ENCODE measurements around the gene ZNF695.

The ZNF695 gene

DNA sequence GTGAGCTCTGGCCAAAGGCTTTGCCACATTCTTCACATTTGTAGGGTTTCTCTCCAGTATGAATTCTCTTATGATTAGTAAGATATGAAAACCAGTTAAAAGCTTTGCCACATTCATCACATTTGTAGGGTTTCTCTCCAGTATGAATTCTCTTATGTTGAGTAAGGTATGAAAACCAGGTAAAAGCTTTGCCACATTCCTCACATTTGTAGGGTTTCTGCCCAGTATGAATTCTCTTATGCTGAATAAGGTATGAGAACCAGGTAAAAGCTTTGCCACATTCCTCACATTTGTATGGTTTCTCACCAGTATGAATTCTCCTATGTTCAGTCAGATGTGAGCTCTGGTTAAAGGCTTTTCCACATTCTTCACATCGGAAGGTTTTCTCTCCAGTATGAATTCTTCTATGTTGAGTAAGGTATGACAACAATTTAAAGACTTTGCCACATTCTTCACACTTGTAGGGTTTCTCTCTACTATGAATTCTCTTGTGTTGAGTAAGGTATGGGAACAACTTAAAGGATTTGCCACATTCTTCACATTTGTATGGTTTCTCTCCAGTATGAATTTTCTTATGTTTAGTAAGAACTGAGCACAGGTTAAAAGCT, 20.7 kb downstream of the ZNF695 start:
- H3K4me3 ChIP-seq (ENCODE audit: low read length) = no peak overlapping the region
- no peak for DNase-seq (ENCODE audit: low read depth)
- TF ChIP-seq, protein P1, sequence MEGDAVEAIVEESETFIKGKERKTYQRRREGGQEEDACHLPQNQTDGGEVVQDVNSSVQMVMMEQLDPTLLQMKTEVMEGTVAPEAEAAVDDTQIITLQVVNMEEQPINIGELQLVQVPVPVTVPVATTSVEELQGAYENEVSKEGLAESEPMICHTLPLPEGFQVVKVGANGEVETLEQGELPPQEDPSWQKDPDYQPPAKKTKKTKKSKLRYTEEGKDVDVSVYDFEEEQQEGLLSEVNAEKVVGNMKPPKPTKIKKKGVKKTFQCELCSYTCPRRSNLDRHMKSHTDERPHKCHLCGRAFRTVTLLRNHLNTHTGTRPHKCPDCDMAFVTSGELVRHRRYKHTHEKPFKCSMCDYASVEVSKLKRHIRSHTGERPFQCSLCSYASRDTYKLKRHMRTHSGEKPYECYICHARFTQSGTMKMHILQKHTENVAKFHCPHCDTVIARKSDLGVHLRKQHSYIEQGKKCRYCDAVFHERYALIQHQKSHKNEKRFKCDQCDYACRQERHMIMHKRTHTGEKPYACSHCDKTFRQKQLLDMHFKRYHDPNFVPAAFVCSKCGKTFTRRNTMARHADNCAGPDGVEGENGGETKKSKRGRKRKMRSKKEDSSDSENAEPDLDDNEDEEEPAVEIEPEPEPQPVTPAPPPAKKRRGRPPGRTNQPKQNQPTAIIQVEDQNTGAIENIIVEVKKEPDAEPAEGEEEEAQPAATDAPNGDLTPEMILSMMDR (conservative IDR thresholded peaks at IDR 0.05; ENCODE audit: low read depth, low read length) = no peak

DNA sequence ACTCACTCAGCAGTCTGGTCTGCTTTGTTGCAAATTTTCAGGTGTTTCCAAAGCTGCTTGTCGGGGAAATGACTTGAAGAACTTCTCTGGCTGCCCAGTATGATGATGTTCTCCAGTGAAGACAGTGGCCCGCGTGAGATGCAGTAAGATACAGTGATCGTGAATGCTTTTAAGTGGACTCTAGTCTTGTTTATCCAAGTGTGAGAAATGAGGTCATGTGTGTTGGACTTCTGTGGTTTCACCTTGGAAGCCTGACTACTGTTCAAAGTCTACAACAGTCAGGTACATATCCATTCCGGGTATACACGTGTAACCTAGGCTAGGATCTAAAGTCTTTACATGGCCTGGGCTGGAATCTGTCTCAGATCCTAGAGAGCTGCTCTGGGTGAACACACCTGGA, 29.1 kb downstream of the ZNF695 start:
- H3K4me3 ChIP-seq (ENCODE audit: low read length) = no peak overlapping the region
- TF ChIP-seq, protein P1 (conservative IDR thresholded peaks at IDR 0.05; ENCODE audit: low read depth, low read length) = no peak
- DNase-seq (ENCODE audit: low read depth) = no peak

DNA sequence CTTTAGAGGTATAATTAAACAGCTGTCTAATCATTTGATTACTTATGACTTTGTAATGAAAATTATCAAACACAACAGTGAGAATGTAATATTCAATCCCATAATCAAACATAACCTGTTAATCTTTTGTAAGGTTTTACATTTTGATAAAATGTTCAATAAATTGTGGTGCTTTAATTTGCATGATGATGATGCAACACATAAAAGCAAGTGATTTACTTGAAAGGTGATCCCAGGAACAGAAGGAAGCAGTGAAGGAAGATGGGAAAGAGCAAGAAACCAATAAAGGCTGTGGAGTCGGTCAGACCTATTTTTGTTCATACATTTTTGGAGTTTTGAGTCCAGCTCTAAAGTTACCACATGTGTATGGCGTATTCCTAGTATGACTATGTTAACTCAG, 29.6 kb downstream of the ZNF695 start:
- DNase-seq (ENCODE audit: low read depth) = no peak
- H3K4me3 ChIP-seq (ENCODE audit: low read length) = no peak overlapping the region
- TF ChIP-seq, protein P1 (conservative IDR thresholded peaks at IDR 0.05; ENCODE audit: low read depth, low read length) = no peak

DNA sequence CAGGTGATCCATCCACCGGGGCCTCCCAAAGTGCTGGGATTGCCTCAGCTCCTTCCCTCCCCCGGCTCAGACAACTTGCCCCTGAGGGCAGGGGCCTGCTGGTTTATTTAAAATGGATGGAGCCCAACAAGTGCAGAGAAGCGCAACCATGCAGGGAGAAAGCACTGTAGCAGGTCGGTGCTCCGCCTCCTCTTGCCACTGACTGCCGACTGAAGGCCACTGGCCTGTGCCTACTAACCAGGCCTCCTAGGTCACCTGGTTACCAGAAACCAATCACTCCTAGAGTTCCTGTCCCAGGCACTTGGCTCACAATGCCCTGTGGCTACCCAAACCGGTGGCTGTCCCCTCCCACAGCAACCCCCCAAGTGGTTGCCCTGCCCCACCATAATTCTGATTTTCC, 35.9 kb downstream of the ZNF695 start:
- TF ChIP-seq, protein P1 (conservative IDR thresholded peaks at IDR 0.05; ENCODE audit: low read depth, low read length) = no peak
- DNase-seq (ENCODE audit: low read depth) = no peak
- H3K4me3 ChIP-seq (ENCODE audit: low read length) = no peak overlapping the region

DNA sequence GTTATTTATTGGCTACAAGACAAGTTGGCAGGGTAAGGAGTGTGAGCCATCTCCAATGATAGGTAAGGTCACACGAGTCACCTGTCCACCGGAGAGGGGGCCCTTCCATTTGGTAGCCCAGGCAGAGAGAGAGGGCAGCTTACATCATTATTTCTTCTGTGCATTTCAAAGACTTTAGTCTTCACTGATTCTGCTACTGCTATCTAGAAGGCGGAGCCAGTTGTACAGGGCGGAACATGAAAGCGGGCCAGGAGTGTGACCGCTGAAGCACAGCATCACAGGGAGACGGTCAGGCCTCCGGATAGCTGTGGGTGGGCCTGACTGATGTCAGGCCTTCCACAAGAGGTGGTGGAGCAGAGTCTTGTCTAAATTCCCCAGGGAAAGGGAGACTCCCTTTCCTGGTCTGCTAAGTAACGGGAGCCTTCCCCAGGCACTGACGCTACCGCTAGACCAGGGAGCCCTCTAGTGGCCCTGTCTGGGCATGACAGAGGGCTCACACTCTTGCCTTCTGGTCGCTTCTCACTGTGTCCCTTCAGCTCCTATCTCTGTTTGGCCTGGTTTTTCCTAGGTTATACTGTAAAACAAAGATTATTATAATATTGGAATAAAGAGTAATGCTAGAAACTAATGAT, 36.7 kb downstream of the ZNF695 start:
- no peak for DNase-seq (ENCODE audit: low read depth)
- H3K4me3 ChIP-seq (ENCODE audit: low read length) = no peak overlapping the region
- TF ChIP-seq, protein P1 (conservative IDR thresholded peaks at IDR 0.05; ENCODE audit: low read depth, low read length) = peak; percentile 47

DNA sequence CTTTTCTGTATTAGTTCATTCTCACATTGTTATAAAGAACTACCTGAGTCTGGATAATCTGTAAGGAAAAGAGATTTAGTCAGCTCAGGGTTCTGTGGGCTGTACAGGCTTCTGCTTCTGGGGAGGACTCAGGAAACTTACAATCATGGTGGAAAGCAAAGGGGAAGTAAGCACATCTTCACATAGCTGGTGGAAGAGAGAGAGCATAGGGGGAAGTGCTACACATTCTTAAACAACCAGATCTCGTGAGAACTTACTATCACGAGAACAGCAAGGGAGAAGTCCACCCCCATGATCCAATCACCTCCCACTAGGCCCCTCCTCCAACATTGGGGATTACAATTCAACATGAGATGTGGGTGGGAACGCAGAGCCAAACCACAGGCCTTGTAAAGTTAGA, 38.2 kb downstream of the ZNF695 start:
- no peak overlapping the region for H3K4me3 ChIP-seq (ENCODE audit: low read length)
- DNase-seq (ENCODE audit: low read depth) = no peak
- TF ChIP-seq, protein P1 (conservative IDR thresholded peaks at IDR 0.05; ENCODE audit: low read depth, low read length) = no peak

DNA sequence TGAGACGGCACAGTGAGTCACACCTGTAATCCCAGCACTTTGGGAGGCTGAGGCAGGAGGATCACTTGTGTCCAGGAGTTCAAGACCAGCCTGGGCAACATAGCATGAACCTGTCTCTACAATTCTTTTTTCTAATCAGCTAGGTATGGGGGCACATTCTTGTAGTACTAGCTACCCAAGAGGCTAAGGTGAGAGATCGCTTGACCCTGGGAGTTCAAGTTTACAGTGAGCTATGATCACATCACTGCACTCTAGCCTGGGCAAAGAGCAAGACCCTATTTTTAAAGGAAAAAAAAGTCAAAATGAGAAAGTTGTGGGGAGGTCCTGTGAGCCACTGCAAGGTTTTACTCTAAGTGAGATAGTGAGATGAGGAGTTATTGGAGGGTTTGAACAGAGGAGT, 41.4 kb downstream of the ZNF695 start:
- no peak overlapping the region for H3K4me3 ChIP-seq (ENCODE audit: low read length)
- no peak for DNase-seq (ENCODE audit: low read depth)
- TF ChIP-seq, protein P1 (conservative IDR thresholded peaks at IDR 0.05; ENCODE audit: low read depth, low read length) = no peak

All from retinal pigment epithelial cell (primary cell).